GM21737 (cell line): ENCODE results near the gene TDP2.

Experiments
- ATAC-seq: cut with Tn5 transposase; IDR thresholded peaks from one replicate; pipeline ENCODE4 v1.9.1; 2021; ENCODE audit warnings: mild to moderate bottlenecking, moderate library complexity; ENCODE audit not compliant: unreplicated experiment

Gene TDP2

GRCh38 chr6:24666641-24667377, at the start of gene TDP2, which contains the start of gene ACOT13:
TSS of gene TDP2 (minus strand) at chr6:24666899. CDS start at chr6:24666862, 37 bp downstream.
TSS of gene ACOT13 (plus strand) at chr6:24667077. CDS start at chr6:24667264, 187 bp downstream.
- ATAC-seq, result peak; percentile 96

- no peak for ATAC-seq
Observed at GRCh38 chr6:24710519-24711303, 44.0 kb upstream of the TDP2 start.

- ATAC-seq, result no peak
Observed at GRCh38 chr6:24709014-24709711, 42.5 kb upstream of the TDP2 start.

GRCh38 chr6:24708612-24709011, 41.9 kb upstream of the TDP2 start:
- no peak for ATAC-seq

- no peak for ATAC-seq
Observed at GRCh38 chr6:24704468-24704867, 37.8 kb upstream of the TDP2 start.

GRCh38 chr6:24702720-24703282, 36.1 kb upstream of the TDP2 start:
- no peak for ATAC-seq

- ATAC-seq, result no peak
Observed at GRCh38 chr6:24699521-24700359, 33.0 kb upstream of the TDP2 start.

GRCh38 chr6:24696097-24696496, 29.4 kb upstream of the TDP2 start:
- ATAC-seq, result no peak

- ATAC-seq, result peak; percentile 70
Observed at GRCh38 chr6:24695635-24696034, 28.9 kb upstream of the TDP2 start.

- ATAC-seq, result no peak
Observed at GRCh38 chr6:24694198-24694597, 27.5 kb upstream of the TDP2 start.

GRCh38 chr6:24692848-24693592, 26.3 kb upstream of the TDP2 start:
- ATAC-seq, result no peak

GRCh38 chr6:24692415-24692814, 25.7 kb upstream of the TDP2 start:
- ATAC-seq, result no peak

GRCh38 chr6:24692003-24692402, 25.3 kb upstream of the TDP2 start:
- ATAC-seq, result no peak

GRCh38 chr6:24691550-24691949, 24.9 kb upstream of the TDP2 start:
- no peak for ATAC-seq

- ATAC-seq, result no peak
Observed at GRCh38 chr6:24690593-24690992, 23.9 kb upstream of the TDP2 start.

- ATAC-seq, result no peak
Observed at GRCh38 chr6:24689964-24690363, 23.3 kb upstream of the TDP2 start.

GRCh38 chr6:24686946-24687345, 20.2 kb upstream of the TDP2 start:
- ATAC-seq, result no peak

GRCh38 chr6:24686408-24686807, 19.7 kb upstream of the TDP2 start:
- ATAC-seq, result no peak
